Measurements from ENCODE around the gene MAMSTR. TPM values are rescaled to one million over a fixed set of nuclear protein-coding genes. Genes with fewer than 3 reads are reported as not detected.
"Not testable (repeated sequence)": the region's sequence is repeated elsewhere in the genome, so short reads cannot be mapped to it uniquely, and the experiment has no call there.

The MAMSTR gene
- total RNA-seq, 1 donor from 2014 or later, result 2.1 TPM

GRCh38 chr19:48696353-48697010 is 23.0 kb downstream of the MAMSTR start:
- peak overlapping the region; percentile 73 for H3K4me3 Mint-ChIP-seq (ENCODE audit: low read depth)
- H3K9me3 Mint-ChIP-seq (ENCODE audit: low read depth), result no peaks in the 10 kb centered on the region
- peak overlapping the region; percentile 82 for H3K27ac Mint-ChIP-seq

GRCh38 chr19:48695743-48696352 is 23.7 kb downstream of the MAMSTR start, which contains the start of gene FUT2:
Gene FUT2 (plus strand): TSS chr19:48695971. CDS start chr19:48702957, 6,986 bp downstream.
- Mint-ChIP-seq H3K4me1 (ENCODE audit: low read depth) (peaks cover 10% of the 10 kb centered on the region), H3K36me3 (ENCODE audit: insufficient read depth) (no peaks in the 10 kb centered on the region), H3K27me3 (peaks cover 26% of the 10 kb centered on the region), H3K4me3 (ENCODE audit: low read depth) (peak within 1 kb of the TSS; percentile 73), H3K9me3 (ENCODE audit: low read depth) (no peaks in the 10 kb centered on the region), H3K27ac (peak within 1 kb of the TSS; percentile 82)
- DNase-seq (ENCODE audit: low spot score, unreplicated experiment), result no peak
- TF ChIP-seq CTCF (IDR thresholded peaks at IDR 0.05; ENCODE audit: unreplicated experiment), result no peak

More at GRCh38 chr19:48696353-48697010, 23.0 kb downstream of the MAMSTR start:
- Mint-ChIP-seq H3K4me1 (ENCODE audit: low read depth) (peaks cover 10% of the 10 kb centered on the region), H3K36me3 (ENCODE audit: insufficient read depth) (no peaks in the 10 kb centered on the region), H3K27me3 (peaks cover 26% of the 10 kb centered on the region)
- no peak for DNase-seq (ENCODE audit: low spot score, unreplicated experiment)
- TF ChIP-seq CTCF (IDR thresholded peaks at IDR 0.05; ENCODE audit: unreplicated experiment), result no peak

DNA sequence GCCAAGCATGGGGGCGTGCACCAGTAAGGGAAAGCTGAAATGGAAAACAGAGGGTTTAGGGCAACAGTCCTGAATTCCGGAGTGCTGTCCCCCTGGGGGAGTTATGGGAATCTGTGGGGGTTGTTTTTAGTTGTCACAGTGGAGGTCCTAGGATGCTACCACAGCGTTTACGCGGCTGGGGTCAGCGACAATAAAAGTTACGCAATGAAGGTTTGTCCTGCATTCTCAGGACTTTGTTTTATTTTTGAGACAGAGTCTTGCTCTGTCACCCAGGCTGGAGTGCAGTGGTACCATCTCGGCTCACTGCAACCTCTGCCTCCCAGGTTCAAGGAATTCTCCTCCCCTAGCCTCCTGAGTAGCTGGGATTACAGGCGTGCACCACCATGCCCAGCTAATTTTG is 25.9 kb downstream of the MAMSTR start:
- H3K4me3 Mint-ChIP-seq (ENCODE audit: low read depth); H3K27ac Mint-ChIP-seq; H3K36me3 Mint-ChIP-seq (ENCODE audit: insufficient read depth); H3K9me3 Mint-ChIP-seq (ENCODE audit: low read depth); DNase-seq (ENCODE audit: low spot score, unreplicated experiment): not testable (repeated sequence)
- peaks cover 28% of the 10 kb centered on the region for H3K27me3 Mint-ChIP-seq
- H3K4me1 Mint-ChIP-seq (ENCODE audit: low read depth), result peaks cover 10% of the 10 kb centered on the region

DNA sequence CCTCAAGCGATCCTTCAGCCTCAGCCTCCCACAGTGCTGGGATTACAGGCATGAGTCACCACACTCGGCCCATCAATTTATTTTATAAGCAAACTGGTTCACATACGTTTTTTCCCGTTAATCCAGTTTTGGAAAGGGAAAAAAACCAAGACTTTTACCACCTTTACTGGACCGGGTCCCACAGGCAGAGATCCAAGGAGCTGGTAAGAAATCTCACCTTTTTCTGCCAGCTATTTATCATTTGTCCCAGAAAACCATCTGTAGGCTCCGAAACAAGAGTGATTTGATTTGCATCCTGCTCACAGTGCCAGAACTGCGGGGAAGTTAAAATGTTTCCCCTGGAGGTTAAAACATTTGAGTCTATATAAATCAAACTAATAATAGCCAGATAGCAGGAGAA is 30.1 kb downstream of the MAMSTR start:
- DNase-seq (ENCODE audit: low spot score, unreplicated experiment), result no peak
- Mint-ChIP-seq H3K36me3 (ENCODE audit: insufficient read depth) (no peaks in the 10 kb centered on the region), H3K27me3 (peaks cover 3% of the 10 kb centered on the region), H3K4me1 (ENCODE audit: low read depth) (peaks cover 2% of the 10 kb centered on the region), H3K4me3 (ENCODE audit: low read depth) (no peak overlapping the region), H3K27ac (no peak overlapping the region), H3K9me3 (ENCODE audit: low read depth) (no peaks in the 10 kb centered on the region)
- no peak for TF ChIP-seq CTCF (IDR thresholded peaks at IDR 0.05; ENCODE audit: unreplicated experiment)

DNA sequence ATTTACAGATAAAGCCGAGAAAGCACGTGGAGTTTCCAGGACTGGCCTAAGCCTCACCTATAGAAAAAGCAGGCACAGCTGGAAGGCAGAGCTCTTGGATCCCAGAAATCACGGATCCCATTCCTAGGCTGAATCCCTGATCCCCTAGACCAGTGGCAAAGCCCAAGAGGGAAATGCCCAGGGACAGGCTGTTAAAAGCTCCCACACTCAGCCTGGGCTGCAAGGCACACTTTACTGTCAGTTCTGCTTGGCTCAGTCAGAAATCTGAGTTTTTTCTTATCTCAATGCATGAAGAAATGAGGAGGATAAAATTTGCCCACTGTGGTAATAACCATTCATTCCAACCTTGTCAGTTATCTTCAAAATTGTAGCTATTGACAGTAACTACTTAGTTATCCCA is 31.7 kb downstream of the MAMSTR start:
- H3K27me3 Mint-ChIP-seq, result peaks cover 2% of the 10 kb centered on the region
- DNase-seq (ENCODE audit: low spot score, unreplicated experiment), result no peak
- no peak overlapping the region for H3K4me3 Mint-ChIP-seq (ENCODE audit: low read depth)
- TF ChIP-seq CTCF (IDR thresholded peaks at IDR 0.05; ENCODE audit: unreplicated experiment), result no peak
- H3K4me1 Mint-ChIP-seq (ENCODE audit: low read depth), result peaks cover 2% of the 10 kb centered on the region
- H3K9me3 Mint-ChIP-seq (ENCODE audit: low read depth), result no peaks in the 10 kb centered on the region
- no peaks in the 10 kb centered on the region for H3K36me3 Mint-ChIP-seq (ENCODE audit: insufficient read depth)
- H3K27ac Mint-ChIP-seq, result no peak overlapping the region

DNA sequence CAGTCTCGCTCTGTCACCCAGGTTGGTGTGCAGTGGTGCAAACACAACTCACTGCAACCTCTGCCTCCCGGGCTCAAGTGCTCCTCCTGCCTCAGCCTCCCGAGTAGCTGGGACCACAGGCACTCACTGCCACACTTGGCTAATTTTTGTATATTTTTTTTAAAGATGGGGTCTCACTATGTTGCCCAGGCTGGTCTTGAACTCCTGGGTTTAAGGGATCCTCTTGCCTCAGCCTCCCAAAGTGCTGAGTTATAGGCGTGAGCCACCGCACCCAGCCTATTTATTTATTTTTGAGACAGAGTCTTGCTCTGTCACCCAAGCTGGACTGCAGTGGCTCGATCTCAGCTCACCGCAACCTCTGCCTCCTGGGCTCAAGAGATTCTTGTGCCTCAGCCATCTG is 32.9 kb downstream of the MAMSTR start:
- H3K36me3 Mint-ChIP-seq (ENCODE audit: insufficient read depth); H3K27ac Mint-ChIP-seq; DNase-seq (ENCODE audit: low spot score, unreplicated experiment); H3K4me1 Mint-ChIP-seq (ENCODE audit: low read depth); H3K4me3 Mint-ChIP-seq (ENCODE audit: low read depth); H3K9me3 Mint-ChIP-seq (ENCODE audit: low read depth); H3K27me3 Mint-ChIP-seq: not testable (repeated sequence)
